HepG2 (cell line): Measurements from ENCODE around the gene TCF7L2. TPM values are rescaled to one million over a fixed set of nuclear protein-coding genes. Genes with fewer than 3 reads are reported as not detected.

ENCODE experiments used
- BORCS8-MEF2B ChIP-seq: sonication (generic); formaldehyde crosslinking; IDR thresholded peaks from 2 replicates; pipeline ENCODE4 v1.8.0; 2022; ENCODE audit warnings: mild to moderate bottlenecking, missing genetic modification reagents
- CHD4 ChIP-seq: fragments of 200-600 bp; sonication (generic); IDR thresholded peaks from 2 replicates; pipeline ENCODE4 v1.7.0; 2017; ENCODE audit warnings: mild to moderate bottlenecking, low read length, borderline replicate concordance
- ELF1 ChIP-seq: sonication (generic); formaldehyde crosslinking; IDR thresholded peaks from 2 replicates; pipeline ENCODE4 v1.4.0; 2020; ENCODE audit warnings: missing genetic modification reagents
- EZH2 ChIP-seq: conservative IDR thresholded peaks from 2 replicates; pipeline ENCODE4 v1.6.1; 2012; ENCODE audit warnings: mild to moderate bottlenecking, low read depth, low read length, moderate library complexity
- FUBP1 ChIP-seq: sonication (generic); formaldehyde crosslinking; IDR thresholded peaks from 2 replicates; pipeline ENCODE4 v1.5.1; 2020; ENCODE audit warnings: missing genetic modification reagents, mild to moderate bottlenecking, borderline replicate concordance
- JARID2 ChIP-seq: sonication (generic); formaldehyde crosslinking; IDR thresholded peaks from 2 replicates; pipeline ENCODE4 v1.8.1; 2023; ENCODE audit warnings: missing genetic modification reagents, inconsistent platforms; ENCODE audit not compliant: insufficient replicate concordance
- KAT8 ChIP-seq: IDR thresholded peaks from 2 replicates; pipeline ENCODE4 v1.6.1; 2016; ENCODE audit warnings: missing genetic modification reagents, missing compliant biosample characterization
- ONECUT2 ChIP-seq: sonication (generic); formaldehyde crosslinking; IDR thresholded peaks from 2 replicates; pipeline ENCODE4 v1.4.0; 2020; ENCODE audit warnings: missing genetic modification reagents
- PLRG1 ChIP-seq: fragments of 450-650 bp; conservative IDR thresholded peaks from 2 replicates; pipeline ENCODE4 v1.6.1; 2016
- RBM39 ChIP-seq: fragments of 200-400 bp; formaldehyde crosslinking; IDR thresholded peaks from one replicate; pipeline ENCODE4 v1.6.1; 2018; ENCODE audit warnings: antibody characterized with exemption, mild to moderate bottlenecking, low read depth, low read length; ENCODE audit not compliant: poor library complexity, severe bottlenecking
- RFX3 ChIP-seq: IDR thresholded peaks from 2 replicates; pipeline ENCODE4 v1.6.1; 2016; ENCODE audit warnings: missing biosample characterization, missing genetic modification reagents
- SKIL ChIP-seq: sonication (generic); formaldehyde crosslinking; IDR thresholded peaks from 2 replicates; pipeline ENCODE4 v1.8.0; 2022; ENCODE audit warnings: missing genetic modification reagents, mild to moderate bottlenecking, moderate library complexity, borderline replicate concordance
- TERF1 ChIP-seq: sonication (generic); formaldehyde crosslinking; IDR thresholded peaks from 2 replicates; pipeline ENCODE4 v1.8.0; 2022; ENCODE audit warnings: mild to moderate bottlenecking, missing genetic modification reagents, moderate library complexity
- U2AF1 ChIP-seq: fragments of 200-400 bp; formaldehyde crosslinking; optimal IDR thresholded peaks from 2 replicates; pipeline ENCODE3; 2017; ENCODE audit warnings: mild to moderate bottlenecking, low read depth, low read length
- U2AF2 ChIP-seq: fragments of 200-400 bp; formaldehyde crosslinking; IDR thresholded peaks from 2 replicates; pipeline ENCODE4 v1.6.1; 2017; ENCODE audit warnings: low read depth, mild to moderate bottlenecking, low read length
- ZKSCAN8 ChIP-seq: IDR thresholded peaks from 2 replicates; pipeline ENCODE4 v1.6.1; 2016; ENCODE audit warnings: borderline replicate concordance, missing genetic modification reagents, missing compliant biosample characterization
- ZNF292 ChIP-seq: sonication (generic); formaldehyde crosslinking; IDR thresholded peaks from 2 replicates; pipeline ENCODE4 v1.8.1; 2022; ENCODE audit warnings: mild to moderate bottlenecking, low read depth, missing genetic modification reagents, borderline replicate concordance
- ZNF432 ChIP-seq: sonication (generic); formaldehyde crosslinking; IDR thresholded peaks from 2 replicates; pipeline ENCODE4 v1.5.0; 2020; ENCODE audit warnings: missing genetic modification reagents, mild to moderate bottlenecking, borderline replicate concordance
- ZNF460 ChIP-seq: sonication (generic); formaldehyde crosslinking; IDR thresholded peaks from 2 replicates; pipeline ENCODE4 v1.5.1; 2020; ENCODE audit warnings: missing genetic modification reagents, mild to moderate bottlenecking, borderline replicate concordance
- ZNF547 ChIP-seq: sonication (generic); formaldehyde crosslinking; IDR thresholded peaks from 2 replicates; pipeline ENCODE4 v1.5.1; 2020; ENCODE audit warnings: mild to moderate bottlenecking, missing genetic modification reagents
- ZNF550 ChIP-seq: sonication (generic); formaldehyde crosslinking; IDR thresholded peaks from 2 replicates; pipeline ENCODE4 v1.4.0; 2020; ENCODE audit warnings: mild to moderate bottlenecking, missing genetic modification reagents, borderline replicate concordance
- ZNF629 ChIP-seq: sonication (generic); formaldehyde crosslinking; conservative IDR thresholded peaks from 2 replicates; pipeline ENCODE4 v1.5.0; 2020; ENCODE audit warnings: missing genetic modification reagents
- ZNF737 ChIP-seq: sonication (generic); formaldehyde crosslinking; IDR thresholded peaks from 2 replicates; pipeline ENCODE4 v1.5.0; 2020; ENCODE audit warnings: missing genetic modification reagents, mild to moderate bottlenecking, borderline replicate concordance
- ZNF777 ChIP-seq: sonication (generic); formaldehyde crosslinking; IDR thresholded peaks from 2 replicates; pipeline ENCODE4 v1.4.0; 2020; ENCODE audit warnings: missing genetic modification reagents
- polyA plus RNA-seq, 8 experiments: library from polyadenylated mRNA; depleted of rRNA in 3 of 8; stranded (reverse) in 7 of 8; unstranded in 1 of 8; fragments of >200 nt; fragmentation: Illumina TruSeq in 4 of 8; extraction: Trizol in 4 of 8; gene quantifications; 2 replicates each; pipeline versions ENCODE4 v1.2.1 to v1.2.3, GENCODE V29; 2011 to 2016; ENCODE audit warnings: low read depth in 4 of 8, missing spikeins in 1 of 8, mixed read lengths in 1 of 8; ENCODE audit not compliant: insufficient read depth in 1 of 8
- total RNA-seq, 5 experiments: library from RNA; depleted of rRNA; stranded (reverse); fragments of >200 nt; fragmentation: Illumina TruSeq; extraction: Trizol; gene quantifications; 2 replicates each; pipeline ENCODE4 v1.2.3, GENCODE V29; 2016; ENCODE audit warnings: low read depth in 1 of 5

Gene TCF7L2
- total and polyA plus RNA-seq, 2 of the 13 experiments (the other 11 are each of a cell fraction or from before 2014, with no cell fraction given) = 3.9 to 13.7 TPM

- TF ChIP-seq TERF1 (CRISPR knock-in tag) (no peak), U2AF2 (no peak), ZNF292 (CRISPR knock-in tag) (no peak), PLRG1 (no peak), ZNF547 (CRISPR knock-in tag) (no peak), JARID2 (CRISPR knock-in tag) (no peak), CHD4 (no peak), RFX3 (CRISPR knock-in tag) (no peak), U2AF1 (no peak), SKIL (CRISPR knock-in tag) (peak; percentile 57; the same call in 1 of the 2 replicates), ONECUT2 (peak; percentile 97), ZNF460 (CRISPR knock-in tag) (no peak), ELF1 (CRISPR knock-in tag) (peak; percentile 14; the same call in 1 of the 2 replicates), ZNF432 (CRISPR knock-in tag) (no peak), FUBP1 (no peak), BORCS8-MEF2B (CRISPR knock-in tag) (no peak), ZNF777 (CRISPR knock-in tag) (no peak), ZNF737 (CRISPR knock-in tag) (no peak), EZH2 (no peak), ZNF629 (peak; percentile 28), KAT8 (CRISPR knock-in tag) (0 out of 2 replicates have a peak, but pooled peaks have one; percentile 34), RBM39 (no peak), ZKSCAN8 (CRISPR knock-in tag) (peak; percentile 27; the same call in 1 of the 2 replicates), ZNF550 (no peak)
Measured at GRCh38 chr10:113019692-113020474, 69.8 kb downstream of the TCF7L2 start (continued).
